GM12874 (cell line): Measurements from ENCODE around the gene ST7L.
A peak's percentile ranks its signal among the peaks of the same experiment; 100 is the strongest.

Experiments
- CTCF ChIP-seq: IDR thresholded peaks from 2 replicates; pipeline ENCODE4 v1.5.1; 2011; ENCODE audit warnings: low read depth, mild to moderate bottlenecking, control low read depth, low read length, moderate library complexity; ENCODE audit not compliant: insufficient read depth

The ST7L gene

GRCh38 chr1:112504001-112504660, 114.8 kb downstream of the ST7L start:
- TF ChIP-seq CTCF: no peak

GRCh38 chr1:112502826-112503225, 116.1 kb downstream of the ST7L start:
- TF ChIP-seq CTCF: no peak

GRCh38 chr1:112501810-112502641, 116.9 kb downstream of the ST7L start:
- TF ChIP-seq CTCF: peak; percentile 89

- TF ChIP-seq CTCF: no peak
Observed at GRCh38 chr1:112496290-112496689, 122.7 kb downstream of the ST7L start.

GRCh38 chr1:112493351-112493750, 125.6 kb downstream of the ST7L start:
- TF ChIP-seq CTCF: no peak

GRCh38 chr1:112492076-112492475, 126.9 kb downstream of the ST7L start:
- TF ChIP-seq CTCF: no peak

GRCh38 chr1:112488141-112488540, 130.8 kb downstream of the ST7L start:
- TF ChIP-seq CTCF: no peak
